22Rv1 (cell line): ENCODE data around the gene TGFBR2.

Experiments
- ZFX ChIP-seq: fragments of 450-650 bp; IDR thresholded peaks from 2 replicates; pipeline ENCODE4 v1.6.1; 2017; ENCODE audit warnings: antibody characterized with exemption, borderline replicate concordance
- TF ChIP-seq, protein P1 (sequence below): fragments of 450-650 bp; IDR thresholded peaks from 2 replicates; pipeline ENCODE4 v1.5.1; 2017; ENCODE audit warnings: mild to moderate bottlenecking

DNA sequence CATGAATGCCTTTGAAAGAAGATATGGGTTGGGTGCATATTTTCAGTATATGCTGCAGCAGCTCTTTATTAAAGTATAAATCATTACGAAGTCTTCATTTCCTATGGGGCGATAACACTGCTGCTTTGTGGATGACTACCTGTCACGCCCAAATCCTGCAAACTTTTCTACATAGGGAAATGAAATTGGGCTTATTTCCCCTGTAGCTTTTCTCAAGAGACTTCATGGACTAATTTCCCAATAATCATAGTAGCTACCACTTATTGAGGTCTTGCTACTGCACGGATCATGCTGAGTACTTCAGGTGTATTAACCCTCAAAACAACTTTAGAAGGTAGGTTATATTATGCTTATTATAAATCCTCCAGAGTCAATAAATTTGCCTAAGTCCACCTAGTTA lies 8.0 kb downstream of the TGFBR2 start:
- TF ChIP-seq, protein P1, sequence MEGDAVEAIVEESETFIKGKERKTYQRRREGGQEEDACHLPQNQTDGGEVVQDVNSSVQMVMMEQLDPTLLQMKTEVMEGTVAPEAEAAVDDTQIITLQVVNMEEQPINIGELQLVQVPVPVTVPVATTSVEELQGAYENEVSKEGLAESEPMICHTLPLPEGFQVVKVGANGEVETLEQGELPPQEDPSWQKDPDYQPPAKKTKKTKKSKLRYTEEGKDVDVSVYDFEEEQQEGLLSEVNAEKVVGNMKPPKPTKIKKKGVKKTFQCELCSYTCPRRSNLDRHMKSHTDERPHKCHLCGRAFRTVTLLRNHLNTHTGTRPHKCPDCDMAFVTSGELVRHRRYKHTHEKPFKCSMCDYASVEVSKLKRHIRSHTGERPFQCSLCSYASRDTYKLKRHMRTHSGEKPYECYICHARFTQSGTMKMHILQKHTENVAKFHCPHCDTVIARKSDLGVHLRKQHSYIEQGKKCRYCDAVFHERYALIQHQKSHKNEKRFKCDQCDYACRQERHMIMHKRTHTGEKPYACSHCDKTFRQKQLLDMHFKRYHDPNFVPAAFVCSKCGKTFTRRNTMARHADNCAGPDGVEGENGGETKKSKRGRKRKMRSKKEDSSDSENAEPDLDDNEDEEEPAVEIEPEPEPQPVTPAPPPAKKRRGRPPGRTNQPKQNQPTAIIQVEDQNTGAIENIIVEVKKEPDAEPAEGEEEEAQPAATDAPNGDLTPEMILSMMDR, result no peak
- no peak for TF ChIP-seq ZFX
